T-helper 2 cell treated with Interferon-gamma antibody and Interleukin-4, amounts not matched to agents 5 μg/mL and 100 μg/mL, for 36 hours (primary cell): ENCODE measurements around the gene RFX2.
"Not testable (repeated sequence)": the region's sequence is repeated elsewhere in the genome, so short reads cannot be mapped to it uniquely, and the experiment has no call there.

Experiments used
- DNase-seq: peaks from one replicate; pipeline ENCODE4 v3.0.0; 2021; ENCODE audit warnings: low spot score
- H3K27ac Mint-ChIP-seq: one replicate; pipeline ENCODE4 v1.8.0; 2021; ENCODE audit warnings: mild to moderate bottlenecking, mixed read lengths
- H3K27me3 Mint-ChIP-seq: one replicate; pipeline ENCODE4 v1.8.0; 2021; ENCODE audit warnings: low read depth, mixed read lengths
- H3K36me3 Mint-ChIP-seq: one replicate; pipeline ENCODE4 v1.8.0; 2021; ENCODE audit warnings: low read depth, mixed read lengths
- H3K4me1 Mint-ChIP-seq: one replicate; pipeline ENCODE4 v1.8.0; 2021; ENCODE audit warnings: low read depth, mixed read lengths
- H3K4me3 Mint-ChIP-seq: one replicate; pipeline ENCODE4 v1.8.0; 2022; ENCODE audit warnings: mild to moderate bottlenecking, moderate library complexity, mixed read lengths
- H3K9me3 Mint-ChIP-seq: one replicate; pipeline ENCODE4 v1.8.0; 2021; ENCODE audit warnings: mixed read lengths

The RFX2 gene

GRCh38 chr19:5967571-5967970, 142.7 kb downstream of the RFX2 start:
- H3K27me3 Mint-ChIP-seq, result no peaks in the 10 kb centered on the region
- DNase-seq, result no peak
- H3K27ac Mint-ChIP-seq, result peak overlapping the region; percentile 72
- peaks cover 18% of the 10 kb centered on the region for H3K36me3 Mint-ChIP-seq
- H3K4me3 Mint-ChIP-seq, result no peak overlapping the region
- H3K9me3 Mint-ChIP-seq, result no peaks in the 10 kb centered on the region
- peaks cover 40% of the 10 kb centered on the region for H3K4me1 Mint-ChIP-seq

DNA sequence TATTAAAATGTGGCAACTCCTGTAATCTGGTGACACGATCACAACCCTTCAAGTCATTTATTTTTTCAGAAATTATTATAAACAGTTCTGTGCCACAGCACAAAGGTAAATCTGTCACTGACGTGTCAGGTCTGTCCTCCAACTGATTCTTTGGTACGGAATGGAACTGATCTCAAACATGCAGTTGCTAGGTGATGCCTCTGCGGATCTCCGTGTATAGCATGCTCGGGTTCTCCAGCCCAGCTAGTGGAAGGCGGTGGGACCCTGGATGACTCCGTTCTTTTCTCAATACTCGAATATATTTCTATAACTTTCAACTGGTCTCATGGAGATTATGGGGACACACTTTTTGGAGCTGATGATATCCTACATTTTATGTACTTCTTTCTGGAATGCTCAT, 143.4 kb downstream of the RFX2 start:
- peaks cover 15% of the 10 kb centered on the region for H3K36me3 Mint-ChIP-seq
- H3K4me3 Mint-ChIP-seq, result no peak overlapping the region
- H3K27me3 Mint-ChIP-seq, result no peaks in the 10 kb centered on the region
- DNase-seq, result no peak
- no peak overlapping the region for H3K27ac Mint-ChIP-seq
- H3K9me3 Mint-ChIP-seq, result no peaks in the 10 kb centered on the region
- peaks cover 40% of the 10 kb centered on the region for H3K4me1 Mint-ChIP-seq

- DNase-seq, result no peak
- Mint-ChIP-seq H3K9me3 (no peaks in the 10 kb centered on the region), H3K4me1 (peaks cover 43% of the 10 kb centered on the region), H3K36me3 (peaks cover 13% of the 10 kb centered on the region), H3K4me3 (no peak overlapping the region), H3K27me3 (no peaks in the 10 kb centered on the region), H3K27ac (no peak overlapping the region)
Measured at GRCh38 chr19:5966215-5966614, 144.1 kb downstream of the RFX2 start.

DNA sequence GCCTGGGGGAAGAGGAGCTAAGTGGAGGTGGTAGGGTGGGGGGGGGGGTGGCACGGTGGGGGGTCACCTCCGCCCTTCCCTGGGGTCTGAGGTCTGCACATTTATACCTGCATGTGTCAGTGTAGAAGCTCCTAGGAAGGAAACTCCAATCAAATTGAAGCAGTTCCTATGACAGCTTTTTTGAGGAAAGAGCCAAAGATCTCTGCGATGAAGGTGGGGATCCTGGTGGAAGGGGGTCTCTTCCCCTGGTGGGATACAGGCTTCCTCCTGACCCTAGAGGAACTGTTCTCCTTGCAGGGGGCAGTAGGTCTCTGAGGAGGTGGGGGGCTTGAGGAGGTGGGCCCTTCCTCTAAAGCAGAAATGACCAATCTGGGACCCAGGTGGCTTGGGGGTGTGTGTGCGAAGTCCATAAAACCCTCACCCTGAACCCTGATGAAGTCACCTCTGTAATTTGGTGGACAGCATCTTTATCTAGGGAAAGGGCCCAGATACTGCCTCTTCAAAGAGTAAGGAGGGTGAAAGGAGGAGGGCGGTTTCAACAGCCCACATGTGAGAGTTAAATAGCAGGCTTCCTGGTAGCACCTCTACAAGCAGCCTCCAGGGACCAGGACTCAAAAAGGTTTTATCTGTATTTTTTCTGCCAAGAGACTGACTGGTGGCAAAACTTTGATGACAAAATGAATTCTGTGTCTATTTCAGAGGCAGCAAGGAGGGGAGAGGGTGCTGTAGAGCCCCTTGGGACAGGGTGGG, 145.3 kb downstream of the RFX2 start:
- Mint-ChIP-seq H3K4me1 (peaks cover 51% of the 10 kb centered on the region), H3K4me3 (no peak overlapping the region), H3K36me3 (peaks cover 12% of the 10 kb centered on the region), H3K9me3 (no peaks in the 10 kb centered on the region), H3K27me3 (no peaks in the 10 kb centered on the region), H3K27ac (peak overlapping the region; percentile 21)
- DNase-seq, result no peak

DNA sequence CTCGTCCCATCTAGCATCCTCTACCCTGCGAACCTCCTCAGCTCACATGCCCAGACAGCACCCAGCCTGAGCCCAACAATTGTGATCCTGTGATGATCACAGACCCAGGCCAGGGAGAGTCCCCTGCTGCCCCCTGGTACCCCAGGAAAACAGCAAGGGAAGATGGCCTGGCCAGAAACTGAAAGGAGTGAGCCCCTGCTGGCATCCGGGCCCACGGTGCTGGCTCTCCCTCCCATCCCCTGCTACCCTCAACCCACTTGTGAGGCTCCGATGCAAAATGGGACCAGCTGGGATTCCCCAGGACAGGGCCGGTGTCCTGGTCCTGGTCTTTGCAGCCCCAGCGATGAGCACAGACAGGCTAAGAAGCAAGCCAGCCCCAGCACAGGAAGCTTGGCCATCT, 146.4 kb downstream of the RFX2 start:
- no peak for DNase-seq
- peaks cover 12% of the 10 kb centered on the region for H3K36me3 Mint-ChIP-seq
- H3K4me1 Mint-ChIP-seq, result peaks cover 54% of the 10 kb centered on the region
- peak overlapping the region; percentile 76 for H3K27ac Mint-ChIP-seq
- H3K9me3 Mint-ChIP-seq, result no peaks in the 10 kb centered on the region
- no peaks in the 10 kb centered on the region for H3K27me3 Mint-ChIP-seq
- peak overlapping the region; percentile 2 for H3K4me3 Mint-ChIP-seq

DNA sequence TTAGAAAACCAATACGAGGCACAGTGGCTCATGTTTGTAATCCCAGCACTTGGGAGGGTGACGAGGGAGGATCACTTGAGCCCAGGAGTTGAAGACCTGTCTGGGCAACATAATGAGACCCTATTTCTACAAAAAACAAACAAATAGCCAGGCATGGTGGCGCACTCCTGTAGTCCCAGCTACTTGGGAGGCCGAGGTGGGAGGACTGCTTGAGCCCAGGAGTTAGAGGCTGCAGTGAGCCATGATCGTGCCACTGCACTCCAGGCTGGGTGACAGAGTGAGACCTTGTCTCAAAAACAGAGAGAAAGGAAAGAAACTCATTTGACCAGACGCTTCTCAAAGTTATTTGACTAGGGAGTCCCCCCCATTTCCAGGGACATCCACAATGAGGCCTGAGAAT, 147.0 kb downstream of the RFX2 start:
- not testable (repeated sequence) for DNase-seq, H3K9me3 Mint-ChIP-seq, H3K27me3 Mint-ChIP-seq
- Mint-ChIP-seq H3K4me3 (peak overlapping the region; percentile 72), H3K4me1 (peaks cover 50% of the 10 kb centered on the region), H3K36me3 (peaks cover 12% of the 10 kb centered on the region), H3K27ac (peak overlapping the region; percentile 97)

DNA sequence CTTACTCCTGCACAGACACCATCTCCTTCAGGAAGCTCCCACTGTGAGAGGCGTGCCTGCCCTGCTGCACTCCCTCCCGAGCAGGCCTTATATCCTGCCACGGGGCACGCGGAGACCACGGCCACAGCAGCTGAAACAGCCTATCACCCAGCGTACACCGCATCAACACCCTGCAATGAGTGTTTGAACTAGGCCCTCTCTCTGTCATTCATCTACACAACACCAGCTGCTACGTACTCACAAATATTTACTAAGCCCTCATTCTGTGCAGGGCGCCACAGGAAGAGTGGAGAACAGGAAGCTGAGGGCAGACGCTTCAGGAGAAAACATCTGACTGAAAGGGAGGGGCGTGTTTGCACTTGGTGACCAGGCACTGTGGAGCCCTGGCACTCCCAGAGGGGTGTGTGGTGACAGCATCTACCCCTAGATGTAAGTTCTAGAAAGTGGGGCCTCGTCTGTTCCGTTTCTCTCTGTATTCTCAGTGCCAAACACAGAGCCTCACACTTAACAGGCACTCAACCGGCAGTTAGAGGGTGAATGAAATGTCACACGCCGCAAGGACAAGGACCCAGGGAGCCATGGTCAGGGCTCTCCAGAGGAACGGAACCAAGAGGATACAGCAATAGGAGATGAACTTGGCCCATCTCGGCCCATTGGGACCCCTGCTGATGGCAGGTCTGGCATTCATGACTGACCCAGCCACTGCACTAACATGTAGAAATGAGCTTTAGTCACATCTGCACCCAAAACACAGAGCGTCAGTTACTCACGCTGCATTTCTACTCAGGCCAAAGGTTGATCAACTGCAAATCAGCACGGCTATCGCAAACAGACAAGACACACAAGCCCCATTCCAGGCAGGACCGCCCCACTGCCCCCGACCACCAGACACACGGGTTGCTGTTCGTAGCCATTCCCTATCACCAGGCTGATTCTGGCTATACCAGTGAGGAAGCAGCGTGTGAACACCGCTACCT, 148.0 kb downstream of the RFX2 start:
- H3K36me3 Mint-ChIP-seq, result peaks cover 10% of the 10 kb centered on the region
- peak overlapping the region; percentile 97 for H3K27ac Mint-ChIP-seq
- peak; percentile 60 for DNase-seq
- no peaks in the 10 kb centered on the region for H3K27me3 Mint-ChIP-seq
- H3K4me3 Mint-ChIP-seq, result peak overlapping the region; percentile 72
- H3K4me1 Mint-ChIP-seq, result peaks cover 47% of the 10 kb centered on the region
- no peaks in the 10 kb centered on the region for H3K9me3 Mint-ChIP-seq

GRCh38 chr19:5961641-5961968, 148.7 kb downstream of the RFX2 start:
- Mint-ChIP-seq H3K27ac (peak overlapping the region; percentile 97), H3K4me3 (peak overlapping the region; percentile 72), H3K4me1 (peaks cover 49% of the 10 kb centered on the region)
- not testable (repeated sequence) for H3K9me3 Mint-ChIP-seq, H3K36me3 Mint-ChIP-seq, DNase-seq, H3K27me3 Mint-ChIP-seq

DNA sequence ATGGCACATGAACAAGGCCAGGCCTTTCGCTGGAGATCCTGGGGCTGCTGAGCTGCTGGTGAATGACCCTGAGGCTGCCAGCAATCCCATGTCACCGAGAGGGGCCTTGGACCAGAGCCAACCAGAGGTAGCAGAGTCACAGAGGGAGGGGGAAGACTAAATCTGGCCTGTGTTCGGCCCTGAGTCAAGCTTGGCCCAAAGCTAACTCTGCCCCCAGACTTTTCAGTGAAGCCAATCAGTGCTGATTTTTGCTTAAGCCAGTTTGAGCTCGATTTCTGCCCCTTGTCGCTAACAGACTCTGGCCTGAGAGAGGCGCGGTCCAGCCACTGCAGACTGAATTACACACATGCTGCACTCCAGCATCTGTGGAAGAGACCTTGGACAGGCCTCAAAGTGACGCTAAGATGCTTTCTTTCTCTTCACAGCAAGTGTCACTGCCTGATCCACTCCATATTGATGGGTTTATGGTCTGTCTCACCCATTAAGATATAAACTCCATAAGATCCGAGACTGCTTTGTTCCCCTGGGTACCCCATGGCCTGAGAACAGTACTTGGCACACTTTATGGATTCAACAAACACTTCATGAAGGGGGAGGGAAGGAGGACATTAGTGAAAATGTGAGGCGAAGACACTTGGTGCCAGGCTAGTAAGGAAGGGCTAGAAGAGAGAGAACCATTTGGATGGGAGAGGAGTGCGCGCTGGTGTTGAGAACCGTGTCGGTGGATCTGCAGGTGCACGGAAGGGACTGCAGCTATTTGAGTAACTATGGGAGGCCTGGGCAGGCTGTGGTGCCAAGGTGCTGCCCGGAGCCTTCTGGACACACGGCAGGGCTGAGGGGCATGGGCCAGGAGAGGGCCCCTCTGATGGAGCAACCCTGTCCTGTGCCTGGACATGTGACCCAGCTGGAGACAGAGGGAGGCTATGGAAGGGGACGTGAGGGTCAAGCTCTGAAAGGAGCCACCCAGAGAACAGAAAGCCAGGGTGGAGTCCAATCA, 150.0 kb downstream of the RFX2 start:
- H3K27me3 Mint-ChIP-seq, result no peaks in the 10 kb centered on the region
- H3K4me1 Mint-ChIP-seq, result peaks cover 53% of the 10 kb centered on the region
- H3K27ac Mint-ChIP-seq, result peak overlapping the region; percentile 97
- peaks cover 7% of the 10 kb centered on the region for H3K36me3 Mint-ChIP-seq
- H3K9me3 Mint-ChIP-seq, result no peaks in the 10 kb centered on the region
- H3K4me3 Mint-ChIP-seq, result peak overlapping the region; percentile 72
- DNase-seq, result no peak

GRCh38 chr19:5959260-5960004, 150.9 kb downstream of the RFX2 start:
- Mint-ChIP-seq H3K9me3 (no peaks in the 10 kb centered on the region), H3K4me3 (no peak overlapping the region), H3K36me3 (peaks cover 6% of the 10 kb centered on the region), H3K4me1 (peaks cover 57% of the 10 kb centered on the region), H3K27me3 (no peaks in the 10 kb centered on the region), H3K27ac (peak overlapping the region; percentile 36)
- DNase-seq, result no peak

- no peaks in the 10 kb centered on the region for H3K27me3 Mint-ChIP-seq
- no peaks in the 10 kb centered on the region for H3K9me3 Mint-ChIP-seq
- peaks cover 61% of the 10 kb centered on the region for H3K4me1 Mint-ChIP-seq
- H3K27ac Mint-ChIP-seq, result no peak overlapping the region
- DNase-seq, result no peak
- peaks cover 10% of the 10 kb centered on the region for H3K36me3 Mint-ChIP-seq
- no peak overlapping the region for H3K4me3 Mint-ChIP-seq
Measured at GRCh38 chr19:5958851-5959122, 151.5 kb downstream of the RFX2 start.

DNA sequence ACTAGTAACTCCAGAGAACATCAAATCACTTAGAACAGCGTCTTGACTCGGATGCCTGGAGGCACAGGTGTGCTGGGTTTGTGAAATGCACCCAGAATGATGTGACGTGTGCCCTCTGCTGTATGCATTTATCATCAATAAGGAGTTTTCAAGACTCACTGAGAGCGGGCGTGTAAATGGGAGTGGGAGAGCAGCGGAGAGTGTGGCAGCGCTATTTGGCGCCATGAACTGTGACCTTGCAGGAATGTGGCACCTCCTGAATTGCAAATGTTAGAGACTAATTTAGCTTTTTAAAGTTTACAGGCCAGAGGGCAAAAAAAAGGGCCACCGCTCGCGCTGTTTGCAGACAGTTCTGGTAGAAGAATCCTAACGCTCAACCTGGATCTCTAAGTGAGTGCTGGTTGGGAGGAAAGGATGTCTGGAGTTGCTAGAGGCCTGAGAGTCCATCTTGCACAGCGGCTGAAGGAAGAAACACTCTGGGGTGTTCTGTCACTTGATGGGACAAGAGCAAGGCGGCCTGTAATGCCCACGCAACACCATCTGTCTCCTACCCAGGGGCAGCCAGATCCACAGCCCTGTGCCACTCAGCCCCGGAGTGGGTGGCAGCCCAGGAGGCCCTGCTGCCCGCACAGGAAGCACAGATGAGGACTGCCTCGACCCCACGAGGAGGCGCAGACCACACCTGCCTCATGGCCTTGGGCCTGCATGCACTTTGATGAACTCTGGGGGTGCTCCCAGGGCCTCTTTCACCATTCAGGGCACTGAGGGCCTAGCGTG, 152.0 kb downstream of the RFX2 start:
- H3K9me3 Mint-ChIP-seq, result no peaks in the 10 kb centered on the region
- H3K27me3 Mint-ChIP-seq, result no peaks in the 10 kb centered on the region
- no peak overlapping the region for H3K4me3 Mint-ChIP-seq
- peak overlapping the region; percentile 42 for H3K27ac Mint-ChIP-seq
- H3K36me3 Mint-ChIP-seq, result peaks cover 12% of the 10 kb centered on the region
- no peak for DNase-seq
- peaks cover 64% of the 10 kb centered on the region for H3K4me1 Mint-ChIP-seq
